Measurements from ENCODE around the gene PRDM16. TPM values are rescaled to one million over a fixed set of nuclear protein-coding genes. Genes with fewer than 3 reads are reported as not detected.

The PRDM16 gene
- polyA plus RNA-seq, 1 donor (not counting 4 experiments of a cell fraction or from before 2014, with no cell fraction given): 0.05 TPM

DNA sequence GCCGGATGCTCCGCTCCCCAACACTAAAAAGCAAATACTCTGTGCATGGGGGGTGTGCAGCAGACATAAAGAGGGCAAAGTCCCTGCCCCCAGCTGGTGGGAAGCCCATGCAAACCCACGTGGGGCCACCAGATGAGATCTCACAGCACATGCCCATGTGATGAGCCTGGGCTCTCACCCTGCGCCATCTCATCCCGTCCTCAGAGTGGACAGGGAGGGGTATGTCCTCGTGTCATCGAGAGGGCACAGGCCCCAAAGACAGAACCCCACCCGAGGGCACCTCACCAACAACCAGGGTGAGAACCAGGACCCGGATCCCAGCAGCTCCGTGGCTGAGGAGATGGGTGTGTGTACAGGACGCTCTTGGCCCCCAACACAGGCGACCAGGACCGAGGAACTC, 360.3 kb downstream of the PRDM16 start:
- H3K4me2 ChIP-seq (ENCODE audit: control insufficient read depth, extremely low read depth, insufficient read depth, low read depth, low read length): no peak overlapping the region
- dilution Hi-C loops (cut with MboI; ENCODE audit: extremely low pct_ligation_motif_present, low sequenced_read_pairs): no loop called here
- no peaks in the 10 kb centered on the region for H4K20me1 ChIP-seq (ENCODE audit: control insufficient read depth, extremely low read depth, insufficient read depth, low read length)
- H3K9ac ChIP-seq (ENCODE audit: control insufficient read depth, extremely low read depth, insufficient read depth, low read length): no peak overlapping the region
- no peak overlapping the region for H3K4me3 ChIP-seq (ENCODE audit: control insufficient read depth in 2 of 3, extremely low read depth in 1 of 3, insufficient read depth in 2 of 3, low read depth in 1 of 3, low read length in 3 of 3)
- H2AFZ ChIP-seq (ENCODE audit: control insufficient read depth, low read length): no peak overlapping the region
- FAIRE-seq (no peak), DNase-seq (ENCODE audit: low read depth, low spot score) (no peak)
- TF ChIP-seq CTCF (optimal IDR thresholded peaks at IDR 0.05 in 1 of 3, IDR thresholded peaks at IDR 0.05 in 1 of 3, conservative IDR thresholded peaks at IDR 0.05 in 1 of 3; ENCODE audit: extremely low read depth in 1 of 3, insufficient read depth in 2 of 3, low read length in 3 of 3) (no peak), EZH2 (IDR thresholded peaks at IDR 0.05; ENCODE audit: low read length) (no peak)
- no peak overlapping the region for H3K27ac ChIP-seq (ENCODE audit: control insufficient read depth, insufficient read depth, low read length)
- no peaks in the 10 kb centered on the region for H3K36me3 ChIP-seq (ENCODE audit: control insufficient read depth in 2 of 2, extremely low read depth in 1 of 2, insufficient read depth in 2 of 2, low read length in 2 of 2)
- no peaks in the 10 kb centered on the region for H3K9me1 ChIP-seq (ENCODE audit: control insufficient read depth, extremely low read depth, insufficient read depth, low read length)
- no peaks in the 10 kb centered on the region for H3K9me3 ChIP-seq (ENCODE audit: control insufficient read depth, low read depth, low read length)
- no peaks in the 10 kb centered on the region for H3K4me1 ChIP-seq (ENCODE audit: control insufficient read depth, extremely low read depth, insufficient read depth, low read length)
- H3K79me2 ChIP-seq (ENCODE audit: control insufficient read depth, insufficient read depth, low read length): no peaks in the 10 kb centered on the region
- no peaks in the 10 kb centered on the region for H3K27me3 ChIP-seq (ENCODE audit: control insufficient read depth, extremely low read depth, insufficient read depth, low read length)

DNA sequence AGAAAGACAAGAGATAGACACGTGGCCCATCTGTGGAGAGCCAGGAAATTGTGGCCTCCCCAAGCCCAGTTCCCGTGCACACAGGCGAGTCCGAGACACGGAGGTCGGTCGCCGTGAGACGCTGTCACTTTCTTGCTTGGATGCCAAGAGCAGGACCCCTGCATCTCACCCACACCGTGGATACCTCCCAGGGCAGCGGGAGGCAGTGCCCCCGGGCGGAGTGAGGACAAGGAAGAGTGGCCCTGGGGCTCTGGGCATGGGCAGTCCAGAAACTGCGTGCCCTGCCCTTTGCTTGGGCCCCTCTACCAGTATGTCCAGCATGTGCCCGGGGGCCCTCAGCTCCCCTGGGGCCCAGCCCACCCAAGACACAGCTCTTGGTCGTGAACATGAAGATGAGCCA, 360.8 kb downstream of the PRDM16 start:
- Histone ChIP-seq H3K36me3 (ENCODE audit: control insufficient read depth in 2 of 2, extremely low read depth in 1 of 2, insufficient read depth in 2 of 2, low read length in 2 of 2) (no peaks in the 10 kb centered on the region), H2AFZ (ENCODE audit: control insufficient read depth, low read length) (no peak overlapping the region), H3K4me2 (ENCODE audit: control insufficient read depth, extremely low read depth, insufficient read depth, low read depth, low read length) (no peak overlapping the region), H3K79me2 (ENCODE audit: control insufficient read depth, insufficient read depth, low read length) (no peaks in the 10 kb centered on the region), H3K27ac (ENCODE audit: control insufficient read depth, insufficient read depth, low read length) (no peak overlapping the region), H3K9ac (ENCODE audit: control insufficient read depth, extremely low read depth, insufficient read depth, low read length) (no peak overlapping the region), H3K4me3 (ENCODE audit: control insufficient read depth in 2 of 3, extremely low read depth in 1 of 3, insufficient read depth in 2 of 3, low read depth in 1 of 3, low read length in 3 of 3) (no peak overlapping the region), H3K9me1 (ENCODE audit: control insufficient read depth, extremely low read depth, insufficient read depth, low read length) (no peaks in the 10 kb centered on the region), H3K4me1 (ENCODE audit: control insufficient read depth, extremely low read depth, insufficient read depth, low read length) (no peaks in the 10 kb centered on the region), H4K20me1 (ENCODE audit: control insufficient read depth, extremely low read depth, insufficient read depth, low read length) (no peaks in the 10 kb centered on the region), H3K27me3 (ENCODE audit: control insufficient read depth, extremely low read depth, insufficient read depth, low read length) (no peaks in the 10 kb centered on the region), H3K9me3 (ENCODE audit: control insufficient read depth, low read depth, low read length) (no peaks in the 10 kb centered on the region)
- FAIRE-seq (no peak), DNase-seq (ENCODE audit: low read depth, low spot score) (no peak)
- dilution Hi-C loops (cut with MboI; ENCODE audit: extremely low pct_ligation_motif_present, low sequenced_read_pairs): no loop called here
- TF ChIP-seq CTCF (optimal IDR thresholded peaks at IDR 0.05 in 1 of 3, IDR thresholded peaks at IDR 0.05 in 1 of 3, conservative IDR thresholded peaks at IDR 0.05 in 1 of 3; ENCODE audit: extremely low read depth in 1 of 3, insufficient read depth in 2 of 3, low read length in 3 of 3) (no peak), EZH2 (IDR thresholded peaks at IDR 0.05; ENCODE audit: low read length) (no peak)
